ENCODE results near the gene TEX19. TPM values are rescaled to one million over a fixed set of nuclear protein-coding genes. Genes with fewer than 3 reads are reported as not detected.

TEX19 gene
- total and polyA plus RNA-seq, 10 of the 15 experiments (the other 5 are each of a cell fraction or from before 2014, with no cell fraction given), result 0.03 to 0.32 (median 0.13) TPM; not detected in 3

GRCh38 chr17:82392941-82393340 is 33.9 kb downstream of the TEX19 start:
- Histone ChIP-seq H3K27ac (ENCODE audit: control insufficient read depth, insufficient read depth) (no peak overlapping the region), H3K9ac (ENCODE audit: control insufficient read depth, insufficient read depth, low read length) (no peak overlapping the region), H2AFZ (ENCODE audit: control insufficient read depth, low read depth, low read length) (no peak overlapping the region), H3K4me3 (no peak overlapping the region), H3K4me2 (ENCODE audit: control insufficient read depth, insufficient read depth) (no peak overlapping the region), H4K20me1 (ENCODE audit: control insufficient read depth, insufficient read depth) (no peaks in the 10 kb centered on the region), H3K9me3 (replicated peaks; ENCODE audit: control insufficient read depth, insufficient read depth, low read length) (no peaks in the 10 kb centered on the region), H3K79me2 (ENCODE audit: control insufficient read depth, insufficient read depth, low read length) (no peaks in the 10 kb centered on the region), H3K27me3 (replicated peaks in 1 of 2; ENCODE audit: control insufficient read depth in 2 of 2, insufficient read depth in 2 of 2, low read length in 1 of 2) (no peaks in the 10 kb centered on the region), H3K36me3 (ENCODE audit: control insufficient read depth in 2 of 2, insufficient read depth in 2 of 2, low read length in 1 of 2) (peaks cover 0 to 2% of the 10 kb centered on the region in 2 experiments; a peak in 2 of 4 replicates), H3K4me1 (ENCODE audit: control insufficient read depth, insufficient read depth, low read length) (no peaks in the 10 kb centered on the region)
- ChIA-PET RAD21 (ENCODE audit: unreplicated experiment) (no interaction called here), SMC1A (ENCODE audit: uncharacterized antibody, unreplicated experiment) (interaction anchor here (0.8 kb wide), 1 partner anchor 29 kb away, joined by 3 read pairs; no protein-coding TSS in a partner anchor), CTCF (no interaction called here), POLR2A (interaction anchor here (0.6 kb wide), 1 partner anchor 500 kb away, joined by 3 read pairs; no protein-coding TSS in a partner anchor)
- DNase-seq (ENCODE audit: low read depth, low spot score) (no peak), ATAC-seq (no peak), FAIRE-seq (no peak)
- 95% methylated on average over 15 of the region's 15 CpGs for WGBS (ENCODE audit: insufficient coverage, insufficient replicate concordance, low lambda C conversion rate, missing lambda C conversion rate)
- BruUV-seq (replicated peaks), result no TSS peak
- in situ Hi-C loops (cut with MboI), result no loop called here
- intact Hi-C loops (cut with micrococcal nuclease; ENCODE audit: unreplicated experiment), result no loop called here
- TF ChIP-seq ZNF207 (IDR thresholded peaks at IDR 0.05; ENCODE audit: borderline replicate concordance), result no peak
- no peak for TF ChIP-seq NFIC (IDR thresholded peaks at IDR 0.05; ENCODE audit: low read depth, low read length)
- no peak for TF ChIP-seq CHD4 (IDR thresholded peaks at IDR 0.05)
- no peak for TF ChIP-seq ZNF24 (IDR thresholded peaks at IDR 0.05)
- TF ChIP-seq ESRRA (IDR thresholded peaks at IDR 0.05; ENCODE audit: low read length), result no peak
- no peak for TF ChIP-seq ZBTB33 (IDR thresholded peaks at IDR 0.05)

- ChIA-PET RAD21 (ENCODE audit: unreplicated experiment) (no interaction called here), CTCF (interaction anchor here (0.9 kb wide), 1 partner anchor 388 kb away, joined by 3 read pairs; no protein-coding TSS in a partner anchor), POLR2A (no interaction called here), SMC1A (ENCODE audit: uncharacterized antibody, unreplicated experiment) (no interaction called here)
- Histone ChIP-seq H3K9me3 (replicated peaks; ENCODE audit: control insufficient read depth, insufficient read depth, low read length) (no peaks in the 10 kb centered on the region), H3K27me3 (replicated peaks in 1 of 2; ENCODE audit: control insufficient read depth in 2 of 2, insufficient read depth in 2 of 2, low read length in 1 of 2) (no peaks in the 10 kb centered on the region), H3K4me3 (no peak overlapping the region), H3K27ac (ENCODE audit: control insufficient read depth, insufficient read depth) (no peak overlapping the region), H3K36me3 (ENCODE audit: control insufficient read depth in 2 of 2, insufficient read depth in 2 of 2, low read length in 1 of 2) (peaks cover 0 to 2% of the 10 kb centered on the region in 2 experiments; a peak in 2 of 4 replicates), H3K9ac (ENCODE audit: control insufficient read depth, insufficient read depth, low read length) (no peak overlapping the region), H4K20me1 (ENCODE audit: control insufficient read depth, insufficient read depth) (no peaks in the 10 kb centered on the region), H2AFZ (ENCODE audit: control insufficient read depth, low read depth, low read length) (no peak overlapping the region), H3K4me2 (ENCODE audit: control insufficient read depth, insufficient read depth) (no peak overlapping the region), H3K79me2 (ENCODE audit: control insufficient read depth, insufficient read depth, low read length) (no peaks in the 10 kb centered on the region), H3K4me1 (ENCODE audit: control insufficient read depth, insufficient read depth, low read length) (no peaks in the 10 kb centered on the region)
- ATAC-seq (no peak), DNase-seq (ENCODE audit: low read depth, low spot score) (no peak), FAIRE-seq (no peak)
- in situ Hi-C loops (cut with MboI), result no loop called here
- BruUV-seq (replicated peaks), result no TSS peak
- WGBS (ENCODE audit: insufficient coverage, insufficient replicate concordance, low lambda C conversion rate, missing lambda C conversion rate), result 92% methylated on average over 12 of the region's 12 CpGs
- intact Hi-C loops (cut with micrococcal nuclease; ENCODE audit: unreplicated experiment), result no loop called here
- TF ChIP-seq BRCA1 (IDR thresholded peaks at IDR 0.05; ENCODE audit: low read depth, low read length), result no peak
- TF ChIP-seq RB1 (IDR thresholded peaks at IDR 0.05; ENCODE audit: borderline replicate concordance), result no peak
- TF ChIP-seq CEBPB (IDR thresholded peaks at IDR 0.05; ENCODE audit: borderline replicate concordance in 1 of 2, low read depth in 2 of 2, low read length in 2 of 2), result no peak
- TF ChIP-seq IRF4 (IDR thresholded peaks at IDR 0.05; ENCODE audit: low read depth, low read length), result no peak
- no peak for TF ChIP-seq BCL3 (IDR thresholded peaks at IDR 0.05; ENCODE audit: borderline replicate concordance, insufficient read depth, low read depth, low read length, poor library complexity, severe bottlenecking)
- TF ChIP-seq CEBPZ (IDR thresholded peaks at IDR 0.05; ENCODE audit: low read depth, low read length), result no peak
Observed at GRCh38 chr17:82394278-82394677, 35.2 kb downstream of the TEX19 start.
